GM18870 (cell line): ENCODE measurements around the gene TMEM178B.
"Not testable (repeated sequence)": the region's sequence is repeated elsewhere in the genome, so short reads cannot be mapped to it uniquely, and the experiment has no call there.

Source experiments
- ATAC-seq: cut with Tn5 transposase; IDR thresholded peaks from one replicate; pipeline ENCODE4 v1.9.1; 2021; ENCODE audit warnings: moderate library complexity; ENCODE audit not compliant: unreplicated experiment

TMEM178B gene

DNA sequence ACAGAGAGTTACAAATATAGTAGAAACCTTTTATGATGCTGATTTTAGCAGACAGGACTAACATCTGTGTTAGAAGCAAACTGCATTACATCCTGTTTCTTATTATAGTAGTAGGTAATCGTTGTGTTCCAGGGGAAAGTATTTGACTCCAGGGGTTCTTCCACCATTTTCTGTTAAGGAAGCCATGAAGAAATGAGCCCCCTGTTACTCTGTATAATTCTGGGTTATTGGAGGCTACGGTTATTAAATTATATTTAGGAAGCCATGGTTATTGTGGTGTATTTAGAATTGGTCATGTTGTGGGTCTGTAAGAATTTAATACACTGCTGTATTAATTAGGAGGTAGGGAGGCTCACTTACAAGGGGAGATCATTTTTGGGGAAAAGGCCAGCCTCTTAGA is 301.6 kb downstream of the TMEM178B start:
- ATAC-seq: no peak

DNA sequence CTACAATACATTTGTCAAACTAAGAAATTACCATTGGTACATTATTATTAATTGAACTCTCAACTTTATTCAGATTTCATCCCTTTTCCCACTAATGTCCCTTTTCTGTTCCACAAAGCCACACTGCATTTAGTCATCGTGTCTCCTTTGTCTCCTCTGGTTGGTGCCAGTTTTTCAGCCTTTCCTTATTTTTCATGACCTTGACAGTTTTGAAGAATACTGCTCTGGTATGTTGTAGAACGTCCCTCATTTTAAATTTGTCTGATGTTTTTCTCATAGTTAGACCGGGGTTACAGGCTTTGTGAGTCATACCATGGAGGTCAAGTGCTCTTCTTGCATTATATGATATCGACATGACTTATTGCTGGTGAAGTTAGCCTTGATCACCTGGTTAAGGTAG is 304.0 kb downstream of the TMEM178B start:
- no peak for ATAC-seq

DNA sequence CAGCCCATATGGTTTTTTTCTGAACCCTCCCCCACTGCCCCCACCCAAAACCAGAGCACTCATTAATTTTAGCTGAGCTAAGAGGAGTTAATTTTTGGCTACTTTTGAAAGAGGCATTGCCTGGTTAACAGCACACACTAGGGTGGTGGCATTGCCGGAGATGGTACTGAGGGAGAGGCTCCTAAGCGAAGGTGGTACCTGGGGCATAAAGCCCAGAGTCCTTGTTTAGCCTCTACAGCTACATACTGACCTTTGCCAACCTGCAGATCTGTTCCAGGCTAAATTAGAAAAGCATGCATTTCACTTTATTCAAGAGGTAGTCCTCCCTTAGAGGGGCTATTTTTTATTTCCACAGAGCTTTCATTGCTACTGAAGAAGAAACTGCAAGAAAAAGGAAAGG is 304.5 kb downstream of the TMEM178B start:
- ATAC-seq: no peak

GRCh38 chr7:141381794-141382427 is 308.0 kb downstream of the TMEM178B start:
- no peak for ATAC-seq

- not testable (repeated sequence) for ATAC-seq
These were observed 309.5 kb downstream of the TMEM178B start for GRCh38 chr7:141383356-141383755.

DNA sequence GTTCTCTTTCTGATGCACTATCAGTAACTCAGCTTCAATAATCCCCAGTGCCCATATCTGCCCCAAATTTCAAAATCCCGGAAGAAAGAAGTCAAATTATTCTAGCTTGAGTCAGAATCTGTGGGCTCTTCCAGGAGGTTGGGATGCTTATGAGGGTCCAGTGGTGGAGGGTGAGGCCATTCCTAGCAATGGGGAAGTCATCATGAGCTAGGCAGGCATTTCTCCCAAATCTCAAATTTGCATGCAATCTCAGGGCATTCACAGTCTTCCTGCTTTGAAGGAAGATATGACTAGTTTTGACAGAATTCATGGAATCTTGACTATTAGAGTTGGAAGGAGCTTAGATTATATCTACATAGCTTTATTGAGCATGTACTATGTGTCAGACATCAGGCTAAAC is 313.0 kb downstream of the TMEM178B start:
- no peak for ATAC-seq

DNA sequence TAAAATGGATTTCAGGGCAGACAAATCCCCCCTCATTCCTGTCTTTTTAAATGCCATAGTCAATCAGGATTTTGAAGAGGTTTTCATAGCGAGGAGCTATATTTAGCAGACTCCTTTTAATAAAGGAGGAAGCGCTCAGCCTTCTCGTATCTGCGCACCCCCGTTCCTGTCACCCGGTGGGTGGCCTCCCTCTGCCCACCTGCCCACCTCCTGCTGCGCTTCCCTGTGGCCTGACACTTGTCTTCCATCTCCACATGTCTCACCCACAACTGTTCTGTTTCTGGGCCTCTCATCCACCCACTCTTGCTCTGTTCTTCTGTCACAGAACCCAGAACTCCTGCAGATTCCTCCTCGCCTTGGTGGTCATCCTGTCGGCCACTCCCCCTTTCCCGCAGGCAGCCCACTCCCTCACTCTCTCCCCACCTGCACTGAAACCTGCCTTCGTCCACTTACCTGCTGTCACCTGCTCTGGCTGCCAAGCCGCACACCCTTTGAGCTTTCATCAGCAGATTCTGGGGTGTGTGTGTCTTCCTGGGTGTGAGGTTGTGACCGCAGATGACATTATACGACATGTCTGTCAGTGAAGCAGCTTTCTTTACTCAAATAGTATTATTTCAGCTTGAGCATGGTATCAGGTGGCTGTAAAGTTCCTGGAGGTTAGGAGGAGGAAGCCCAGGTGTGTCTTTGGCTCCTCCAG is 313.8 kb downstream of the TMEM178B start:
- no peak for ATAC-seq

DNA sequence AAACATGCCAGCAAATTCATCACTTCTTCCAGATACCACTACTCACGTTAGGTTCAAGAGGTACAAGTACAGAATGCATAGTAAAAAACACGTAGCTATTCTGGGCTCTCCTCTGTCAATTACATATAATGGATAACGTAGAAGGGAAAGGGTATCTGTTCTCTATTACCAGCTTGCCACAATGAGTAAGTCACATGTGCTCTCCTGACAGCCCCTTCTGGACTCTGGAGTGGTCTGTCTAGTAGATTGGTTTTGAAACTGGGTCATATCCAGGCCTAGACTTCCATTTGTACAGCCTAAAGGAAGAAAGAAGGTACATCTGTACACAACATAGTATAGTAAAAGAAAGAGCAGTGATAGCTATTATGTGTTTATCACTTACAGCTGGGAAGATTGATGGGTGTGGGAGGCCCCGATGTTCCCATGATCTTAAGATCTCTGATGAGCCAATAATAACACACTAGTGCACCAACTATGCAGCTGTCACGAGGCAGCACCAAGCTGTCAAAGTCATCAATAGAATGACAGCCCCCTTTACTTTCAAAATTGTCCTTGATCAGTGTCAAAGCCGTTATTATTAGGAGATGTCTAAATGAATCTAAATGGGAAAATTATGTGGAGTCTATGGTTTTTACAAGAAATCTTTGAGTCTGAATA is 315.4 kb downstream of the TMEM178B start:
- ATAC-seq: no peak

GRCh38 chr7:141390339-141390738 is 316.5 kb downstream of the TMEM178B start:
- no peak for ATAC-seq

DNA sequence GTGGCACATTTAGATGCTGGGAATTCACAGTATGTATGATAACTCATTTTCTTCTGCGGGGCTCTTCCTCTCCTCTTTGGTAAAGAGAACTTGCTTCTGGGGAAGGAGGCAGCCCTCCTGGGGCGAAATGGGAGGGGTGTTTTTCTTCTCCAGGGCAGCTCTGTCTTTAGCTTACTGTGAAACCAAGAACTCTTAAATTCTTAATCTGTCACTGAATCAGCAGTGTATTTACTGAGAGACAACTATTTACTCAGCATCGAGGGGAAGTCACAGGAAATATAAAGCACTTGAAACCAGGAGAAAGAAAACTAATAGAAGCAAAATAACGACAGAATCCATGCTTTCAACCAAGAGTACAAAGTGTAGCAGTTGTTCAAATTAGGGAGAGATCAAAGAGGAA is 319.2 kb downstream of the TMEM178B start:
- no peak for ATAC-seq

DNA sequence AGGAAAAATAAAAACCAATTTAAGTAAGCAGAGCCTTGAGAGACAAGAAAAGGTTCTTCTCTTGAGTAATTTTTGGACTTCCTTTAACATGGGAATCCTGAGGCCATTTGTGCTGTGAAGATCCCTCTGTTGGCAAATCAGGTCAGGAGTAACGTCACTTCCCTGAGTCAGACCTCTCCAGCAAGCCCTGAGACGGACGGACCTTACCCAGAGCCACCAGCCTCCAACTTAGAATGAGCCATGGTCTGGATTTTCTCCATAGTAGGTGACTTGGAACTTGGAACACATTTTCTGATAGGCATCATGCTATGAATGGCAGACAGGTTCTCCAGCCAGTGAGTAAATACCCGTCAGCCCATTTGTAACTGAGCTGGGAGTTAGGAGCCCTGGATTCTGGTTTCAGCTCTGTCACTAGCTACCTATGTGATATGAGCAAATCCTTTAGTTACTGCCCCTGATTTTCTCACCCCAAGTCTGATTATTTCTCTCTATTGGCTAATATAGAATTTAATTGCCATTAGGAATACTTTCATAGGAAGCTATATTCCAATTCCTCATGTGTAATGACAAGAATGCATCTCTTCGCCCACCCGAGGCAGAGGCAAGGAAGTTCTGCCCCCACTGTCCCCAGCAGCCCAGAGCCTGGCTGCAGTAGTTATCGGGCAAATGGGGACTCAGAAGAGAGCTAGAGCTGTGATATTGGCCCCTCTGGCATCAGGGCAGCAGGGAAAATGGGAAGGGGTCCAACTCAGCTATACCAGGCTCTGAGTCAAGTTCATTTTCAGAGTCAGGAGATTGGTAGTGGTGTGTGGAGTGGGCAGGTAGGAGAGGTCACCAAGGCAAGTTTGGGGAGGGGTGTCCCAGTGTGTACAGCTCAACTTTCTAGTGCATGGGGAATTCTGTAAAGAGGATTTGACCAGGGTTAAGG is 323.6 kb downstream of the TMEM178B start:
- no peak for ATAC-seq

DNA sequence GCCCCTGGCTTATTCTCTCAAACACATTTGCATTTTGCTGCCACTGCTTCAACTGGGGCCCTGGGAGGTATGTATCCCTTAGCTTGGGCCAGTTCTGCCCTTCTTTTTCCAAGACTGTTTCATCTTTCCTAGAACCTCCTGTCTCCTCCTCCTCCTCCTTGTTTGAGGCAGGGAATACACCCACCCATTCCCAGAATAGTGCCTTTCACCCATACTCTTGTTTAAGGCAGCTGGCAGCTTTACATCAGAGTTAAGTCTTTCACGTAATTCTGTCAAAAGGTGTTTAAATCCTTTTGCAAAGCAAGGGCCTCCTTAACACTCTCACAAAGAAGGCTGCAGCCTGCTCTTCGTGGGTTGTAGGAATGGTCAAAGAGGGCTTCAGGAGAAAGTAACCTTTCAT is 326.5 kb downstream of the TMEM178B start:
- no peak for ATAC-seq

DNA sequence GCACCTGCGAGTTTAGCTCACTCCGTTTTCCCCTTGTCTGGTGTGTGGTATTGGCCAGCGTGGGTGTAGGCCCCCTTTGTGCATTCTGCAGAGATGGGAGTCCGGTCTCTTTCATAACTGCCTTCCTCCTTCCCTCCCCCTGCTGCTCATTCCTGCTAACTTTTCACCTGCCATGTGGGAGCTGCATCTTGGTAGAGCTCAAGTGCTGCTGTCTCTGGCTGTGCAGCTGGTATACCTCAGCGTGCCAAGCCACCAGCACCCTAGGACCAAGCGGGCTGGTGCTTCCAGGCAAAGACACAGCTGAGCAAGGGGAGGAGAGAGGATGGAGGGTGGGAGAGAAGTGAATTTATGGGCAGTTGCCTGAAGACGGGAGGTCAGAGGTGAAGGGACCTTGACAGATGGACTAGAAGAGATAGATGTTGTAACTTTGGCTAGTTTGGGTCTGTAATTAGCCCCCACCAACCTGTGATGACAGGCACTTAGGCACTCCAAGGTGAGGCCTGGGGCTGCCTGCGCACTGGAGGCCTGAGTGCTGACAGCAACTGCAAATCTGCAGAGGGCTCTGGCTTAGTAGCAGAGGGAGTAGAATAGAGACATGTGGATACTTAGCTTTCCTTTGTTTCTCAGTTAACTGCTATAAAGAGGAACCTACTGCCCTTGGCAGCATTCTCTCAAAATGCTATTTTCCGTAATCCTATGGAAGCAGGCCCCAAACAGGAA is 328.6 kb downstream of the TMEM178B start:
- no peak for ATAC-seq

DNA sequence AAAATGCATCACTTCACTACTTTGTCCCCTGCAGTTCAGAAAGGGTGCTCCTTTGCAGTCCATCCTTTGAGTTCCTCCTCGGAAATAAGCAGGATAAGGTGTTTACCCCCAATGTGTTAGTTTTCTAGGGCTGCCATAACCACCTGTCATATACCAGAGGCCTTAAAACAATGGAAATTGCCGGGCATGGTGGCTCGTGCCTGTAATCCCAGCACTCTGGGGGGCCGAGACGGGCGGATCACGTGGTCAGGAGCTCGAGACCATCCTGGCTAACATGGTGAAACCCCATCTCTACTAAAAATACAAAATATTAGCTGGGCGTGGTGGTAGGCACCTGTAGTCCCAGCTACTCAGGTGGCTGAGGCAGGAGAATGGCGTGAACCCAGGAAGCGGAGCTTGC is 330.0 kb downstream of the TMEM178B start:
- ATAC-seq: not testable (repeated sequence)

DNA sequence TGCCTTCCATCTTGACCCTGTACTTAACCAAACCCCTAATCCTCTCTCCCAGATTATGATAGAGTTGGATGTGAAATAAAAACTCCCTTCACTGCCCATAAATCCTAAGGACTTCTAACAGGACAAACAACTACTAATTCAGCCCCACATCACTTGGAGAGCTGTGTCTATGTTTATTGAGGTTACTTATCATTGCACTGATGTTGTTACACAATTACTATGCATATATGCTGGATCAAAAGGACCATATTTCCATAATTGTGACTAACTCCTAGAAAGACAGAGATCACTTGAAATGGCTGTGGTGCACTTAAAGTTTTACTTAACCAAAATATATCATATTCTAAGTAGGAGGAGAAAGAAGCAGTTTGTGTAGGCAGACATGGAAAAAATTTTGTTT is 332.5 kb downstream of the TMEM178B start:
- no peak for ATAC-seq

DNA sequence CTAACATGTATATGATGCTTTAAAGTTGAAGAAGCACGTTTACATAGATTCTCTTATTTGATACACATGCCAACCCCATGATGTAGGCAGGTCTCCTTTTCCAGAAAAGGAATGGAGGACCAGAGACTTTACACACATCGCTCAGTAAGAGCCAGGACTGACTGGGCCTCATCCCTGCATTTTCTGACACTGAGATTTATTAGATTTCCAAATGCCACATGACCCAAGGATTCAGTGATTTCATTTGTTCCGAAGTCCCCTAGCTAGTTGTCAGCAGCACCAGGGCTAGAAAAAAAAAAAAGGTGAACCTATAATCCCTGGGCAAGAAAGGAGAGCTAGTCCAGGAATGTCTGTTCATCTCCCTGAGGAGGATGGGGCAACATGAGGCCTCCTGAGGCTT is 334.0 kb downstream of the TMEM178B start:
- ATAC-seq: no peak

DNA sequence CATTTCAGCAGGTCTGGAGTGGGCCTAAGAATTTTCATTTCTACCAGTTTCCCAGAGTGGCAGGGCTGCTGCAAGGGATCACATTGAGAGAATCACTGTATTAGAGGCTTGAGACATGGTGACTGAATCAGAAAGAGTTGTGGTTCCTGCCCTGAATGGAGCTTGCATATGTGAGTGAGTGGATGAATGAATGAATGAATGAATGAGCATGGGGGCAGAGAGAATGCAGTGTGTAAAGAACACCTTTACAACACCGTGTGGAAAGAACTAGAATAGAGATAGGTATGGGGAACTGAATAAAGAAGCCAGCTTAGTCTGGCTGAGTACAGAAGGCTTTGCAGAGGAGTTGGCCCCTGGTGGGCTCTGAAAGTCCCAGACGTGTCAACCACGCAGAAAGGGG is 334.6 kb downstream of the TMEM178B start:
- ATAC-seq: no peak

DNA sequence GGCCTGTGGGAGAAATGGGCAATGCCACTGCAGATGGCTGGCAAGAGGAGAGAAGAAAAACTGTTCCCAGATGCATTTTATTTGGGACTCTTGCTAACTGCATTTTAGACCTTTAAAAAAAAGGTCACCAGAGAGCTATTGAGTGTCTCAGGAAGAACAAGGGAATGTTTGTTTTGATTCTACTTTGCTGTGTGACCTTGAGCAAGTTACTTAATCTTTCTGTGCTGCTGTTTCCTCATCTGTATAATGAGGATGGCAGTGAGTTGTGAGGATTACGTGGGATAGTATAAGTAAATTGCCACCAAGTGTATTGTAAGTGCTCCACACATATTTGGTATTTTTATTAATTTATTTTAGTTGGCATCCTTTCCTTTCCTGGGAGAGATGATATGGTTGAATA is 335.4 kb downstream of the TMEM178B start:
- ATAC-seq: no peak

DNA sequence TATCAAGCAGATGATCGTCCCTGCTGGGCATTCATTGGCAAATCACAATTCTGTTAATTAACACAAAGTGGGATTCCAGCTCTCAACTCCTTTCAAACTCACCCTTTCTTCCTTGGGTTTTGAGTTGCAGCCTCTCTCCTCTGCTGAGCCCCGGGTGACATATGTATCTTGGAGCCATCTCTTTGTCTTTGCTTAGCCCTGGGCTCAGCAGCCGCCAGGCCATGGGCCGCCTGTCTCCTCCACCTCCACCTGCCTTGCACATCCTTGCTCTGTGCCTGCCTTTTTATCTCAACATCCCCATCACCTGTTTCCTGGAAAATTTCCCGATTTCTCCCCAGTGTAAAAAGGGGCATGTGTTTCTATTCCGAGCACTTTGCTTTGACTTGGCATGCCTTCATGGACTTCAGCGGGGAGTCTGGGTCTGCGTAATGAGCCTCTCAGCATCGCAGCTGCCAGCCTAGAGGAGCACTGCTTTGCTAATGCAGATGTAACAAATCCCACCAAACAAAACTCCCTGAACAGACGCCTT is 336.0 kb downstream of the TMEM178B start:
- no peak for ATAC-seq

DNA sequence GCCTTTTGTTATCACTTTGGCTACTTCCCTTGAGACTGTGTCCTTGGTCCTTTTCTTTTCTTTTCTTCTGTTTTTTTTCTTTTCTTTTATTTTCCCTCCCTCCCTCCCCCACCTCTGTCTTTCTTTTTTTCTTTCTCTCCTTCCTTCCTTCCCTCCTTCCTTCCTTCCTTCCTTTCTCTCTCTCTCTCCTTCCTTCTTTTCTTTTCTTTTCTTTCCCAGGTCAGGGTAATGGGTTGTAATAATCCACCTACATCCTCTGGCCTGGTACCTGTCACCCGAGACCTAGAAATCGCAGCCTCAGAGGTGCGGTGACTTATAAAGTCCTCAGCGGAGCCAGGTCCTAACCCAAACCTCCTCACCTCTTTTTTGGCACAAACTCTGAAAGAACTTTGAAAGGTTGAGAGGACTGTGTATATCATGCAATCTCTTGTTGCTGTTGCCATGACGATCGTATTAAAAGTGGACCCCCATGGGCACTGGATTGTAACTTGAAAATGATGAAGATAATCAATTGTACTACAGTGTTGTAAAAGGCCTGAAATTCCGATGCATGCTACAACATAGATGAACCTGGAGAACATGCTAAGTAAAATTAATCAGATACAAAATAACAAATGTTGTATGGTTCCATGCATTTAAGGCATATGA is 336.6 kb downstream of the TMEM178B start:
- no peak for ATAC-seq
